K562 (cell line): Measurements from ENCODE around the gene UNC50. TPM values are rescaled to one million over a fixed set of nuclear protein-coding genes. Genes with fewer than 3 reads are reported as not detected.

Experiments used
- ATAC-seq: fragments of 200-7000 bp; cut with Tn5 transposase; 3 replicates; pipeline ENCODE4 v1.9.1; 2020; ENCODE audit warnings: moderate library complexity
- BruUV-seq: library from RNA; stranded (reverse); fragments of 400-500 nt; replicated peaks from 2 replicates; lab custom pipeline; 2021; lab: Mats Ljungman, UMichigan
- CTCF ChIA-PET: fragments of 300-600 bp; formaldehyde crosslinking; extraction: SDS; loops from one replicate; lab custom pipeline; 2021; ENCODE audit warnings: low intra/inter-chr PET ratio; lab: Yijun Ruan, JAX
- POLR2A ChIA-PET: fragments of 300-600, 350-650 bp; sonication (Branson Sonifier 250); formaldehyde crosslinking; extraction: SDS; loops from one replicate; lab custom pipeline; 2021; ENCODE audit warnings: antibody characterized with exemption, inconsistent platforms; lab: Yijun Ruan, JAX
- DNase-seq, 4 experiments: peaks; one replicate each; pipeline versions ENCODE4 v3.0.0 to v3.0.0-alpha.2; 2011 to 2018; ENCODE audit warnings: low spot score in 3 of 4, mixed read lengths in 3 of 4; ENCODE audit errors: extremely low read depth in 1 of 4
- FAIRE-seq: peaks from 2 replicates; lab custom pipeline; 2011; peaks lifted over from hg19 to GRCh38; lab: Jason Lieb, UNC
- H2AFZ ChIP-seq: 2 replicates; pipeline ENCODE4 v1.6.0; 2011; ENCODE audit warnings: low read depth, low read length, control low read depth, inconsistent platforms
- H3K27ac ChIP-seq: fragments of 200-600 bp; 3 replicates; pipeline ENCODE4 v1.8.0; 2011; ENCODE audit warnings: low read depth, mild to moderate bottlenecking, control low read depth, inconsistent platforms, low read length, moderate library complexity, mixed read lengths; ENCODE audit errors: extremely low read depth
- H3K27me3 ChIP-seq, 2 experiments: fragments of 300-600 bp in 1 of 2; 2 replicates in 1 of 2; 3 replicates in 1 of 2; pipeline versions ENCODE4 v1.6.0 to v1.8.0; 2011; ENCODE audit warnings: inconsistent platforms in 2 of 2, low read length in 2 of 2, mild to moderate bottlenecking in 1 of 2, mixed read lengths in 1 of 2, moderate library complexity in 1 of 2; ENCODE audit not compliant: control insufficient read depth in 2 of 2, insufficient read depth in 2 of 2
- H3K36me3 ChIP-seq: fragments of 300-600 bp; 3 replicates; pipeline ENCODE4 v1.8.0; 2011; ENCODE audit warnings: mild to moderate bottlenecking, low read length, inconsistent platforms; ENCODE audit not compliant: control insufficient read depth, insufficient read depth
- H3K4me1 ChIP-seq, 2 experiments: fragments of 200-600 bp in 1 of 2; replicated peaks in 1 of 2; 2 replicates in 1 of 2; 3 replicates in 1 of 2; pipeline versions ENCODE4 v1.5.1 to v1.8.0; 2011; ENCODE audit warnings: inconsistent platforms in 2 of 2, low read length in 2 of 2, mild to moderate bottlenecking in 1 of 2, mixed read lengths in 1 of 2, moderate library complexity in 1 of 2; ENCODE audit not compliant: control insufficient read depth in 2 of 2, insufficient read depth in 2 of 2
- H3K4me2 ChIP-seq: 2 replicates; pipeline ENCODE4 v1.6.1; 2011; ENCODE audit warnings: low read length, control low read depth, inconsistent platforms, mixed read lengths; ENCODE audit not compliant: insufficient read depth
- H3K4me3 ChIP-seq: fragments of 200-600 bp; sonication (generic), shearing (Covaris generic); 2 replicates; pipeline ENCODE4 v1.5.1; 2016; ENCODE audit warnings: control low read depth, inconsistent platforms
- H3K79me2 ChIP-seq: fragments of 200-600 bp; 3 replicates; pipeline ENCODE4 v1.8.0; 2011; ENCODE audit warnings: low read length, inconsistent platforms; ENCODE audit not compliant: control insufficient read depth, insufficient read depth
- H3K9ac ChIP-seq, 2 experiments: 2 replicates each; pipeline versions ENCODE4 v1.6.0 to v1.6.1; 2011; ENCODE audit warnings: low read depth in 2 of 2, low read length in 2 of 2, control low read depth in 1 of 2, inconsistent platforms in 1 of 2, mild to moderate bottlenecking in 1 of 2, mixed read lengths in 1 of 2; ENCODE audit not compliant: insufficient read depth in 1 of 2
- H3K9me1 ChIP-seq: one replicate; pipeline ENCODE4 v1.6.0; 2011; ENCODE audit warnings: inconsistent platforms, mild to moderate bottlenecking, low read length, moderate library complexity; ENCODE audit not compliant: control insufficient read depth, insufficient read depth
- H3K9me3 ChIP-seq: replicated peaks from 2 replicates; pipeline ENCODE4 v1.5.1; 2011; ENCODE audit warnings: low read depth, low read length, inconsistent platforms; ENCODE audit not compliant: control insufficient read depth, insufficient read depth
- H4K20me1 ChIP-seq: replicated peaks from 2 replicates; pipeline ENCODE4 v1.6.1; 2011; ENCODE audit warnings: low read length, inconsistent platforms, mixed read lengths; ENCODE audit not compliant: control insufficient read depth, insufficient read depth
- GATAD2A ChIP-seq: fragments of 450-650 bp; IDR thresholded peaks from 2 replicates; pipeline ENCODE4 v1.6.1; 2017
- HSF4 ChIP-seq: fragments of 250-450 bp; sonication (Bioruptor Pico); IDR thresholded peaks from 2 replicates; pipeline ENCODE4 v2.1.2; 2022; ENCODE audit warnings: mild to moderate bottlenecking, moderate library complexity, borderline replicate concordance
- U2AF1 ChIP-seq: fragments of 200-400 bp; formaldehyde crosslinking; optimal IDR thresholded peaks from 2 replicates; pipeline ENCODE3; 2017; ENCODE audit warnings: mild to moderate bottlenecking, low read depth, low read length, moderate library complexity
- ZNF316 ChIP-seq: fragments of 450-650 bp; IDR thresholded peaks from 2 replicates; pipeline ENCODE4 v1.6.1; 2016
- ZNF77 ChIP-seq: fragments of 250-450 bp; sonication (Bioruptor Pico); IDR thresholded peaks from 2 replicates; pipeline ENCODE4 v1.5.0; 2020
- WGBS: fragments of 100-300 bp; shearing (Covaris generic); methylation state at CpG from one replicate; pipeline ENCODE4 v1.1.6; 2016; ENCODE audit warnings: low coverage, mixed read lengths; ENCODE audit not compliant: insufficient coverage; ENCODE audit errors: missing lambda C conversion rate; 5-methylcytosine and 5-hydroxymethylcytosine counted together
- in situ Hi-C: fragments of 300-500 bp; cut with MboI; formaldehyde crosslinking; loops from 4 replicates; pipeline ENCODE4 v1.15.0; 2018; ENCODE audit warnings: inconsistent platforms, mixed read lengths
- intact Hi-C: fragments of 100-400 bp; cut with micrococcal nuclease; formaldehyde crosslinking; loops from 2 replicates; pipeline ENCODE4 v1.14.2; 2022
- polyA plus RNA-seq, 8 experiments: library from polyadenylated mRNA; depleted of rRNA in 4 of 8; stranded (reverse) in 5 of 8; unstranded in 3 of 8; fragments of >200 nt; fragmentation: Nextera tagmentation in 2 of 8; fragmentation: Illumina TruSeq in 1 of 8; extraction: Ambion mirVana in 2 of 8; extraction: Trizol in 1 of 8; gene quantifications; 2 replicates each; pipeline versions ENCODE4 v1.2.1 to v1.2.3, GENCODE V29; 2011 to 2014; ENCODE audit warnings: inconsistent platforms in 1 of 8, missing spikeins in 1 of 8
- total RNA-seq, 7 experiments: library from RNA; depleted of rRNA in 6 of 7; stranded (reverse); fragments of >200 nt in 6 of 7; fragmentation: Illumina TruSeq in 2 of 7; extraction: Trizol in 2 of 7; gene quantifications; 2 replicates each; pipeline versions ENCODE4 v1.2.1 to v1.2.3, GENCODE V29; 2011 to 2021; ENCODE audit warnings: low replicate concordance in 1 of 7

The UNC50 gene
- total and polyA plus RNA-seq, 9 of the 15 experiments (the other 6 are each of a cell fraction or from before 2014, with no cell fraction given), result 30.0 to 52.9 (median 35.9) TPM

- no peak overlapping the region for H3K4me2 ChIP-seq
- in situ Hi-C loops, result no loop called here
- BruUV-seq, result no TSS peak
- ChIA-PET CTCF (no interaction called here), POLR2A (interaction anchor here (0.7 to 1.2 kb wide), 4 partner anchors 15 to 70 kb away, joined by 3 to 4 read pairs (median 4); no protein-coding TSS in a partner anchor)
- DNase-seq, result no peak
- ATAC-seq, result no peak
- no peak overlapping the region for H2AFZ ChIP-seq
- no peaks in the 10 kb centered on the region for H4K20me1 ChIP-seq
- no peaks in the 10 kb centered on the region for H3K27me3 ChIP-seq
- no peak overlapping the region for H3K27ac ChIP-seq
- peaks cover 33% of the 10 kb centered on the region for H3K36me3 ChIP-seq
- TF ChIP-seq ZNF77 (CRISPR knock-in tag), result no peak
- no peak for TF ChIP-seq U2AF1
- TF ChIP-seq HSF4 (CRISPR knock-in tag), result no peak
- H3K79me2 ChIP-seq, result no peaks in the 10 kb centered on the region
- H3K9me3 ChIP-seq, result no peaks in the 10 kb centered on the region
- 87% methylated on average over 13 of the region's 13 CpGs for WGBS
- H3K9ac ChIP-seq, result peak overlapping the region in 1 of 2 experiments; percentile 70; a peak in 1 of 4 replicates
- no peak overlapping the region for H3K4me3 ChIP-seq
- no peak for FAIRE-seq
- peaks cover 15 to 24% of the 10 kb centered on the region in 2 experiments for H3K4me1 ChIP-seq
- H3K9me1 ChIP-seq, result no peaks in the 10 kb centered on the region
- intact Hi-C loops, result no loop called here
Measured at GRCh38 chr2:98561902-98562695, 46.3 kb upstream of the UNC50 start.

- in situ Hi-C loops (no loop called here), intact Hi-C loops (no loop called here)
- 0 out of 4 replicates have a peak overlapping the region, but pooled peaks of 1 of the 2 experiments have one; percentile 32 for H3K9ac ChIP-seq
- no peaks in the 10 kb centered on the region for H3K9me3 ChIP-seq
- H3K36me3 ChIP-seq, result peaks cover 35% of the 10 kb centered on the region
- ChIA-PET CTCF (no interaction called here), POLR2A (interaction anchor here (1.0 to 1.2 kb wide), 3 partner anchors 16 to 71 kb away, joined by 3 to 4 read pairs (median 4); no protein-coding TSS in a partner anchor)
- 94% methylated on average over 9 of the region's 13 CpGs for WGBS
- no TSS peak for BruUV-seq
- no peak overlapping the region for H3K27ac ChIP-seq
- H3K4me1 ChIP-seq, result peaks cover 15 to 24% of the 10 kb centered on the region in 2 experiments
- H2AFZ ChIP-seq, result no peak overlapping the region
- no peaks in the 10 kb centered on the region for H4K20me1 ChIP-seq
- H3K27me3 ChIP-seq, result no peaks in the 10 kb centered on the region
- TF ChIP-seq GATAD2A, result no peak
- no peak for TF ChIP-seq ZNF316
- H3K9me1 ChIP-seq, result no peaks in the 10 kb centered on the region
- H3K79me2 ChIP-seq, result no peaks in the 10 kb centered on the region
- no peak for ATAC-seq
- no peak for FAIRE-seq
- H3K4me3 ChIP-seq, result no peak overlapping the region
- DNase-seq, result no peak
- no peak overlapping the region for H3K4me2 ChIP-seq
Measured at GRCh38 chr2:98563394-98563793, 45.0 kb upstream of the UNC50 start.
